Mucosa of descending colon (tissue), 3 donors: ENCODE measurements around the gene PRKCB. TPM values are rescaled to one million over a fixed set of nuclear protein-coding genes. Genes with fewer than 3 reads are reported as not detected.

Source experiments
- ATAC-seq: fragments of 200-7000 bp; cut with Tn5 transposase; one replicate; pipeline ENCODE4 v1.9.1; 2020; ENCODE audit warnings: mild to moderate bottlenecking, moderate library complexity
- DNase-seq, 3 donors: peaks; one replicate each; pipeline ENCODE4 v3.0.0-alpha.2; 2020
- H3K36me3 ChIP-seq: fragments of 200-600 bp; one replicate; pipeline ENCODE4 v1.8.0; 2021; ENCODE audit warnings: low read depth, mild to moderate bottlenecking
- H3K4me1 ChIP-seq: fragments of 200-600 bp; one replicate; pipeline ENCODE4 v1.8.0; 2021; ENCODE audit warnings: low read depth, mild to moderate bottlenecking
- H3K4me3 ChIP-seq: fragments of 200-600 bp; one replicate; pipeline ENCODE4 v1.8.0; 2021; ENCODE audit warnings: mild to moderate bottlenecking
- H3K9me3 ChIP-seq: fragments of 200-600 bp; one replicate; pipeline ENCODE4 v1.8.0; 2021; ENCODE audit warnings: mild to moderate bottlenecking
- CTCF ChIP-seq: fragments of 200-600 bp; IDR thresholded peaks from one replicate; pipeline ENCODE4 v1.8.0; 2022; ENCODE audit warnings: antibody characterized with exemption, mild to moderate bottlenecking
- intact Hi-C, 2 donors: fragments of 100-400 bp; cut with DNase I in 1 of 2; cut with micrococcal nuclease in 1 of 2; formaldehyde crosslinking; loops; one replicate each; pipeline versions ENCODE4 v1.11.0 to v1.11.1; 2022; cut with DNase I, micrococcal nuclease
- total RNA-seq, 3 donors: library from RNA; stranded (reverse); fragmentation: NEBNext Ultra II Directional in 2 of 3; extraction: Animal tissue kit (Norgen Biotek cat#: 25700) in 2 of 3; gene quantifications; one replicate each; pipeline versions ENCODE4 v1.2.1 to v1.2.4, GENCODE V29; 2021 to 2023
- donor health status: DM: no; HTN: no; CAD: no; lungs with moderate emphysema.
- donor health status: DM: no; HTN: no; CAD: no.
- donor health status: DM: no; HTN: yes; CAD: no.

PRKCB gene
- total RNA-seq, 3 donors from 2014 or later, result 7.4 to 29.0 (median 8.2) TPM

GRCh38 chr16:23843143-23843542, 7.4 kb downstream of the PRKCB start:
- H3K4me1 ChIP-seq, result no peaks in the 10 kb centered on the region
- H3K4me3 ChIP-seq, result no peak overlapping the region
- TF ChIP-seq CTCF, result no peak
- no peaks in the 10 kb centered on the region for H3K36me3 ChIP-seq
- ATAC-seq (no peak), DNase-seq (no peak)
- intact Hi-C loops, result loop anchor here in 1 of 2 donors (10.0 kb wide), 1 partner anchor 62 kb away; no protein-coding TSS in a partner anchor
- H3K9me3 ChIP-seq, result no peaks in the 10 kb centered on the region

- Histone ChIP-seq H3K4me1 (no peaks in the 10 kb centered on the region), H3K9me3 (no peaks in the 10 kb centered on the region), H3K36me3 (no peaks in the 10 kb centered on the region), H3K4me3 (no peak overlapping the region)
- TF ChIP-seq CTCF, result no peak
- DNase-seq (no peak), ATAC-seq (no peak)
- intact Hi-C loops, result loop anchor here in 1 of 2 donors (10.0 kb wide), 1 partner anchor 58 kb away; no protein-coding TSS in a partner anchor
Measured at GRCh38 chr16:23847251-23847650, 11.5 kb downstream of the PRKCB start.

GRCh38 chr16:23847948-23848347, 12.2 kb downstream of the PRKCB start:
- no peak for TF ChIP-seq CTCF
- DNase-seq, result no peak
- H3K4me1 ChIP-seq, result no peaks in the 10 kb centered on the region
- no peak overlapping the region for H3K4me3 ChIP-seq
- no peaks in the 10 kb centered on the region for H3K9me3 ChIP-seq
- intact Hi-C loops, result loop anchor here in 1 of 2 donors (10.0 kb wide), 1 partner anchor 57 kb away; no protein-coding TSS in a partner anchor
- no peaks in the 10 kb centered on the region for H3K36me3 ChIP-seq
- peak; percentile 81 for ATAC-seq

- DNase-seq, result no peak
- Histone ChIP-seq H3K4me1 (no peaks in the 10 kb centered on the region), H3K36me3 (no peaks in the 10 kb centered on the region), H3K9me3 (no peaks in the 10 kb centered on the region), H3K4me3 (no peak overlapping the region)
- TF ChIP-seq CTCF, result no peak
- intact Hi-C loops, result loop anchor here in 1 of 2 donors (10.0 kb wide), 1 partner anchor 56 kb away; no protein-coding TSS in a partner anchor
- ATAC-seq, result no peak
Measured at GRCh38 chr16:23848958-23849357, 13.2 kb downstream of the PRKCB start.

GRCh38 chr16:23852794-23853562, 17.2 kb downstream of the PRKCB start:
- ATAC-seq, result no peak
- intact Hi-C loops, result no loop called here
- H3K9me3 ChIP-seq, result no peaks in the 10 kb centered on the region
- no peaks in the 10 kb centered on the region for H3K36me3 ChIP-seq
- H3K4me3 ChIP-seq, result no peak overlapping the region
- no peak for DNase-seq
- H3K4me1 ChIP-seq, result no peaks in the 10 kb centered on the region
- TF ChIP-seq CTCF, result no peak
